ENCODE measurements around the gene IFFO2.
A peak's percentile ranks its signal among the peaks of the same experiment; 100 is the strongest.

Gene IFFO2

GRCh38 chr1:18907917-18908845, 48.3 kb downstream of the IFFO2 start:
- TF ChIP-seq POLR2AphosphoS5 (IDR thresholded peaks at IDR 0.05; ENCODE audit: low read depth, low read length) (no peak), SIN3A (IDR thresholded peaks at IDR 0.05; ENCODE audit: borderline replicate concordance, insufficient read depth, low read length) (no peak), FOXP2 (optimal IDR thresholded peaks at IDR 0.05; ENCODE audit: borderline replicate concordance, extremely low read depth, extremely low read length, insufficient read depth) (no peak), TAF1 (IDR thresholded peaks at IDR 0.05; ENCODE audit: borderline replicate concordance, insufficient read depth, low read length) (no peak)
- TF ChIP-seq, protein P1, sequence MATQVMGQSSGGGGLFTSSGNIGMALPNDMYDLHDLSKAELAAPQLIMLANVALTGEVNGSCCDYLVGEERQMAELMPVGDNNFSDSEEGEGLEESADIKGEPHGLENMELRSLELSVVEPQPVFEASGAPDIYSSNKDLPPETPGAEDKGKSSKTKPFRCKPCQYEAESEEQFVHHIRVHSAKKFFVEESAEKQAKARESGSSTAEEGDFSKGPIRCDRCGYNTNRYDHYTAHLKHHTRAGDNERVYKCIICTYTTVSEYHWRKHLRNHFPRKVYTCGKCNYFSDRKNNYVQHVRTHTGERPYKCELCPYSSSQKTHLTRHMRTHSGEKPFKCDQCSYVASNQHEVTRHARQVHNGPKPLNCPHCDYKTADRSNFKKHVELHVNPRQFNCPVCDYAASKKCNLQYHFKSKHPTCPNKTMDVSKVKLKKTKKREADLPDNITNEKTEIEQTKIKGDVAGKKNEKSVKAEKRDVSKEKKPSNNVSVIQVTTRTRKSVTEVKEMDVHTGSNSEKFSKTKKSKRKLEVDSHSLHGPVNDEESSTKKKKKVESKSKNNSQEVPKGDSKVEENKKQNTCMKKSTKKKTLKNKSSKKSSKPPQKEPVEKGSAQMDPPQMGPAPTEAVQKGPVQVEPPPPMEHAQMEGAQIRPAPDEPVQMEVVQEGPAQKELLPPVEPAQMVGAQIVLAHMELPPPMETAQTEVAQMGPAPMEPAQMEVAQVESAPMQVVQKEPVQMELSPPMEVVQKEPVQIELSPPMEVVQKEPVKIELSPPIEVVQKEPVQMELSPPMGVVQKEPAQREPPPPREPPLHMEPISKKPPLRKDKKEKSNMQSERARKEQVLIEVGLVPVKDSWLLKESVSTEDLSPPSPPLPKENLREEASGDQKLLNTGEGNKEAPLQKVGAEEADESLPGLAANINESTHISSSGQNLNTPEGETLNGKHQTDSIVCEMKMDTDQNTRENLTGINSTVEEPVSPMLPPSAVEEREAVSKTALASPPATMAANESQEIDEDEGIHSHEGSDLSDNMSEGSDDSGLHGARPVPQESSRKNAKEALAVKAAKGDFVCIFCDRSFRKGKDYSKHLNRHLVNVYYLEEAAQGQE (IDR thresholded peaks at IDR 0.05; ENCODE audit: insufficient read depth in 1 of 2, low read depth in 2 of 2, low read length in 2 of 2): no peak

DNA sequence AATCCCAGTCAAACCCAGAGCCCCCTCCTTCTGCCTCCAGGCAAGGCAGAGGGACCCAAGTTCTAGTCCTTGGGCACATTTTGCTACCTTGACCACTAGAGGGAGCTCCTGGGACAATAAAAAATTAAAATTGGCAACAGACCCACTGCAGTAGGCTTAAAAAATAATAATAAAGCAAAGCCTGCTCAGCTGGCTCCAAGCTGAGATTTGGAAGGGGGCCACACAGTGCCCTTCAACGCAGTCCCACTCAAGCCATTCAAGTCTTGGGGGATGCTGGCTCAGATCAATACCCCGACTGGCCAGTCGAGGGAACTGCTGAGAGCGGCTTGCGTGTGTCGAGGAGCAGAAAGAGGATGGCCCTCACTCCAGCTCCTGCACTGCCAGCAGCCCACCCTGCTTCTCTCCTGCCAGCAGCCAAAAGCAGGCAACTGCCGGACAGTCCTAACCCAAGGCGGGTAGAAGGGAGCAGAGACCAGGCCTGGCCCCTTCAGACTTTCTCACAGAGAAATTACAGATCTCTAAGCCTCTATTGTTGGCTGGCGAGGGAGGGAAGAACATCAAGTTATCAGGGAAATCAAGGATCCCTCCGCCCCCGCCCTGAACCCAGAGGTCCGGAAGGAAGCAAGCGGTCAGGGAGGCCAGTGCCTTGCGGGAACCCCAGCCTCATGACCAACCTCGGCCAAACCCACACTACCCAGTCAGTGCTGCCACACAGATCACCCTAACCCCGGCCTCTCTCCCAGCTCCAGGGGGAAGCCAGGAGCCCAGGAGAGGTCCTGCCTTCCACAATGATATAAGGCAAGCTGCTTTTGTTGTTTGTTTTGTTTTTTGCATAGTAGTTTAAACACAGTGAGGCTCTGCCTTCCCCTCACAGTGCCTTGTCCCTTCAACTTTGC, 49.2 kb downstream of the IFFO2 start:
- TF ChIP-seq POLR2AphosphoS5 (IDR thresholded peaks at IDR 0.05; ENCODE audit: low read depth, low read length): no peak
- TF ChIP-seq TAF1 (IDR thresholded peaks at IDR 0.05; ENCODE audit: borderline replicate concordance, insufficient read depth, low read length): no peak
- no peak for TF ChIP-seq FOXP2 (optimal IDR thresholded peaks at IDR 0.05; ENCODE audit: borderline replicate concordance, extremely low read depth, extremely low read length, insufficient read depth)
- TF ChIP-seq, protein P1 (IDR thresholded peaks at IDR 0.05; ENCODE audit: insufficient read depth in 1 of 2, low read depth in 2 of 2, low read length in 2 of 2): no peak
- no peak for TF ChIP-seq SIN3A (IDR thresholded peaks at IDR 0.05; ENCODE audit: borderline replicate concordance, insufficient read depth, low read length)

DNA sequence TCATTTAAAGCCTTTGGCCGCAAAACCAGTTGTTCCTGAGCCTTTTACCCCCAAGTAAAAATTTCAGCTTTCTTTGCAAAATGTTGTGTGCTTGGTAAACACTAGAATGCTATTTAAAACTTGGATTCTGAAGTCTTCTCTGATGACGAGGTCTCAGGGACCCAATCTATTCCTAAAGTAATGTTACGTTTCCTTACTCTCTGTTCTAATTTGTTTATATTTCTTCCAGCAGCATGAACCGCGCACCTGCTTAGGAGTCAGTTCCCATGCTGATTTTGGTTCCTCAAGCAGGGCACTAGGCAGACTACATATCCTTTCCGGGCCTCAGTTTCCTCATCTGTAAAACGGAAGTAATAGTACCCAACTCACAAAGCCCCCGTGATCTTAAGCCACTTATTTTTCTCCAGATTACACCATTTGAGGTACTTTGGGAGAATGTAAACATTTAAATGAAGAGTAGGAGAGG, 53.2 kb downstream of the IFFO2 start:
- TF ChIP-seq, protein P1 (IDR thresholded peaks at IDR 0.05; ENCODE audit: insufficient read depth in 1 of 2, low read depth in 2 of 2, low read length in 2 of 2): no peak
- TF ChIP-seq FOXP2 (optimal IDR thresholded peaks at IDR 0.05; ENCODE audit: borderline replicate concordance, extremely low read depth, extremely low read length, insufficient read depth): no peak
- TF ChIP-seq POLR2AphosphoS5 (IDR thresholded peaks at IDR 0.05; ENCODE audit: low read depth, low read length): no peak
- no peak for TF ChIP-seq TAF1 (IDR thresholded peaks at IDR 0.05; ENCODE audit: borderline replicate concordance, insufficient read depth, low read length)
- TF ChIP-seq SIN3A (IDR thresholded peaks at IDR 0.05; ENCODE audit: borderline replicate concordance, insufficient read depth, low read length): no peak

GRCh38 chr1:18902523-18903290, 53.8 kb downstream of the IFFO2 start, which contains the start of gene ALDH4A1:
ALDH4A1 (minus strand) TSS chr1:18902555; CDS start chr1:18902523, 32 bp downstream.
- peak; percentile 49; the same call in 1 of the 2 replicates for TF ChIP-seq SIN3A (IDR thresholded peaks at IDR 0.05; ENCODE audit: borderline replicate concordance, insufficient read depth, low read length)
- 0 out of 2 replicates have a peak, but pooled peaks have one; percentile 5 for TF ChIP-seq TAF1 (IDR thresholded peaks at IDR 0.05; ENCODE audit: borderline replicate concordance, insufficient read depth, low read length)
- peak; percentile 60; the same call in 1 of the 2 replicates for TF ChIP-seq POLR2AphosphoS5 (IDR thresholded peaks at IDR 0.05; ENCODE audit: low read depth, low read length)
- no peak for TF ChIP-seq FOXP2 (optimal IDR thresholded peaks at IDR 0.05; ENCODE audit: borderline replicate concordance, extremely low read depth, extremely low read length, insufficient read depth)
- TF ChIP-seq, protein P1 (IDR thresholded peaks at IDR 0.05; ENCODE audit: insufficient read depth in 1 of 2, low read depth in 2 of 2, low read length in 2 of 2): no peak
